ENCODE measurements around the gene NAP1L4. TPM values are rescaled to one million over a fixed set of nuclear protein-coding genes. Genes with fewer than 3 reads are reported as not detected.

NAP1L4 gene
- total and polyA plus RNA-seq, 9 donors, result 54.4 to 136 (median 102) TPM

GRCh38 chr11:2916114-2916891, 75.8 kb downstream of the NAP1L4 start:
- intact Hi-C loops (cut with DNase I), result loop anchor here in 1 of 4 donors (10.0 kb wide), 1 partner anchor 712 kb away; no protein-coding TSS in a partner anchor
- no peak for DNase-seq
- H3K36me3 ChIP-seq, result no peaks in the 10 kb centered on the region
- no peak overlapping the region for H3K4me3 ChIP-seq
- H3K27ac ChIP-seq, result no peak overlapping the region
- H3K27me3 ChIP-seq, result no peaks in the 10 kb centered on the region
- no peak for TF ChIP-seq POLR2A (IDR thresholded peaks at IDR 0.05)
- TF ChIP-seq EP300 (IDR thresholded peaks at IDR 0.05), result no peak
- no peak for TF ChIP-seq CTCF (IDR thresholded peaks at IDR 0.05)
- WGBS, 3 donors, result 84 to 95% (median 91%) methylated on average over 11 to 20 of the region's 20 CpGs
- H3K9me3 ChIP-seq, result no peaks in the 10 kb centered on the region
- H3K4me1 ChIP-seq (ENCODE audit: insufficient read depth), result no peaks in the 10 kb centered on the region

DNA sequence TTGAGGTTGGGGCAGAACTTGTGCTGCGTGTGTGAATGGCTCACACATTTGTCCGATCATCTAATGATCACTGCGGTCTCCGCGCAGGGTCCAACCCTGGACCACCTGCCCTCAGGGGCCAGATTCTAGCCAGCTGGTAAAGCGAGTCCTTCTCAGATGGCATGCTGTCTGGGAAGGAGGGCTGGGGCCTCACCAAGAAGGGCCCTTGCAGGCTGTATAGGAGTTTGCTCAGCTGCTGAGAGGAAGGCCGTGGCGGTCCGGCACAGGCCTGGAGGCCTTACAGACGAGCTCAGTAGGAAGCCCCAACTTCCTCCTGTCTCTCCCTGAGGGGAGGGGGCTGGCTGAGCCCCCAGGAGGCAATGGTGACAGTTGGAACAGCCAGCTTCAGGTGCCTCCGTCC, 76.7 kb downstream of the NAP1L4 start:
- intact Hi-C loops (cut with DNase I), result loop anchor here in 1 of 4 donors (10.0 kb wide), 1 partner anchor 711 kb away; no protein-coding TSS in a partner anchor
- Histone ChIP-seq H3K4me1 (ENCODE audit: insufficient read depth) (no peaks in the 10 kb centered on the region), H3K36me3 (no peaks in the 10 kb centered on the region), H3K27me3 (no peaks in the 10 kb centered on the region), H3K27ac (no peak overlapping the region), H3K4me3 (no peak overlapping the region), H3K9me3 (no peaks in the 10 kb centered on the region)
- DNase-seq, result no peak
- TF ChIP-seq CTCF (IDR thresholded peaks at IDR 0.05) (no peak), EP300 (IDR thresholded peaks at IDR 0.05) (no peak), POLR2A (IDR thresholded peaks at IDR 0.05) (no peak)
- WGBS, 3 donors, result 84 to 90% (median 85%) methylated on average over 11 of the region's 11 CpGs

DNA sequence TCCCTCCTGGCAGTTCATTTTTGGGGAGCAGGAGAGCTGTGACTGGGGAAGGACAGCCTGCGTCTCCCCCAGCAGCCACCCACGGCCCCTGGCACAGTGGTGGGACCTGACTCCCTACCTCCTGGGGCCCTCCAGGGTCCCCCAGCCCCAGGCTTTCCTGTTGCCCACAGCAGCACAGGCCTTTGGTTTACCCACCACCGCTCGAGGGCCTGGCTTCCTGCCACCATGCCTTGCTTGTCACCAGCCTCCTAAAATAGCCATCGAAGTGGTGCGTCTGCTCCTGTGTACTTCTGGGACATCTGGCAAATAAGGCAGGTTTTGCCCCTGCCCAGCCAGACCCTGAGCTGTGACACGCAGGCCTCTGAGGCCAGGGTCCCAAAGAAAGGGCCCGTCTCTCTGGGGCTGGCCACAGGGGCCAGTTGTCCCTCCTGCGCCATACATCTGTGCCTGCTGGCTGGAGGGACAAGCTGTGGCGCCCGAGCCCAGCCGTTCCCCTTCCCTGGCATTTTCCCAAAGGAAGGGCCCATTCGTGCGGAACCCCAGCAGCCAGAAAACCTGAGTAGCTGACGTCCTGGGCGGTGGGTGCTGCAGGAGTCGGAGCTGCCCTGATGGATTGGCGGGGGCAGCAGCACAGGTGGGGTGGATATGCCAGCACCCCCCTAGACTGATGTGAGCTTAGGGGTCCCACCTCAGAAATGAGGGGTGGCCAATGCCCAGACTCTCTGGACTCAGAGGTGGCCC, 77.5 kb downstream of the NAP1L4 start:
- TF ChIP-seq CTCF (IDR thresholded peaks at IDR 0.05), result no peak
- no peak for TF ChIP-seq POLR2A (IDR thresholded peaks at IDR 0.05)
- no peak for TF ChIP-seq EP300 (IDR thresholded peaks at IDR 0.05)
- DNase-seq, result no peak
- H3K27ac ChIP-seq, result no peak overlapping the region
- H3K4me1 ChIP-seq (ENCODE audit: insufficient read depth), result no peaks in the 10 kb centered on the region
- intact Hi-C loops (cut with DNase I), result loop anchor here in 1 of 4 donors (10.0 kb wide), 1 partner anchor 710 kb away; no protein-coding TSS in a partner anchor
- H3K27me3 ChIP-seq, result no peaks in the 10 kb centered on the region
- 85 to 91% (median 85%) methylated on average over 18 of the region's 18 CpGs for WGBS, 3 donors
- no peaks in the 10 kb centered on the region for H3K9me3 ChIP-seq
- no peak overlapping the region for H3K4me3 ChIP-seq
- no peaks in the 10 kb centered on the region for H3K36me3 ChIP-seq

- Histone ChIP-seq H3K27ac (no peak overlapping the region), H3K36me3 (no peaks in the 10 kb centered on the region), H3K4me1 (ENCODE audit: insufficient read depth) (no peaks in the 10 kb centered on the region), H3K27me3 (no peaks in the 10 kb centered on the region), H3K9me3 (no peaks in the 10 kb centered on the region), H3K4me3 (no peak overlapping the region)
- WGBS, 3 donors, result 74 to 92% (median 82%) methylated on average over 9 of the region's 9 CpGs
- no peak for DNase-seq
- intact Hi-C loops (cut with DNase I), result loop anchor here in 1 of 4 donors (10.0 kb wide), 1 partner anchor 709 kb away; no protein-coding TSS in a partner anchor
- TF ChIP-seq EP300 (IDR thresholded peaks at IDR 0.05) (no peak), CTCF (IDR thresholded peaks at IDR 0.05) (no peak), POLR2A (IDR thresholded peaks at IDR 0.05) (no peak)
Observed at GRCh38 chr11:2913776-2914175, 78.4 kb downstream of the NAP1L4 start.
